Endodermal cell (in vitro differentiated cells): ENCODE results near the gene CCDC32. TPM values are rescaled to one million over a fixed set of nuclear protein-coding genes. Genes with fewer than 3 reads are reported as not detected.

Source experiments
- DNase-seq: peaks from one replicate; pipeline ENCODE4 v3.0.0-alpha.2; 2017
- H3K27ac ChIP-seq: 2 replicates; pipeline ENCODE4 v1.5.1; 2013; ENCODE audit warnings: mild to moderate bottlenecking, low read depth, low read length, moderate library complexity
- H3K27me3 ChIP-seq: 2 replicates; pipeline ENCODE4 v1.6.1; 2013; ENCODE audit warnings: mild to moderate bottlenecking, low read length, moderate library complexity; ENCODE audit not compliant: insufficient read depth, control insufficient read depth, poor library complexity, severe bottlenecking
- H3K36me3 ChIP-seq: 2 replicates; pipeline ENCODE4 v1.7.0; 2013; ENCODE audit warnings: mild to moderate bottlenecking, low read length, moderate library complexity; ENCODE audit not compliant: control insufficient read depth, insufficient read depth
- H3K4me1 ChIP-seq: one replicate; pipeline ENCODE4 v1.7.0; 2013; ENCODE audit warnings: low read length; ENCODE audit not compliant: control insufficient read depth, insufficient read depth
- H3K4me3 ChIP-seq: 2 replicates; pipeline ENCODE4 v1.5.1; 2013; ENCODE audit warnings: mild to moderate bottlenecking, low read length, moderate library complexity
- H3K9ac ChIP-seq: 2 replicates; pipeline ENCODE4 v1.6.1; 2013; ENCODE audit warnings: mild to moderate bottlenecking, low read length, moderate library complexity; ENCODE audit not compliant: poor library complexity, severe bottlenecking; ENCODE audit errors: extremely low read depth
- H3K9me3 ChIP-seq: 2 replicates; pipeline ENCODE4 v1.6.1; 2013; ENCODE audit warnings: mild to moderate bottlenecking, low read length, moderate library complexity; ENCODE audit not compliant: control insufficient read depth
- H3K27ac Mint-ChIP-seq: 2 replicates; pipeline ENCODE4 v1.8.0; 2020; ENCODE audit warnings: mixed read lengths
- H3K27me3 Mint-ChIP-seq: 2 replicates; pipeline ENCODE4 v1.8.0; 2021; ENCODE audit warnings: mild to moderate bottlenecking, mixed read lengths; ENCODE audit not compliant: insufficient read depth
- H3K36me3 Mint-ChIP-seq: 2 replicates; pipeline ENCODE4 v1.8.0; 2020; ENCODE audit warnings: low read depth, mixed read lengths
- H3K4me1 Mint-ChIP-seq: 2 replicates; pipeline ENCODE4 v1.8.0; 2020; ENCODE audit warnings: mixed read lengths
- H3K4me3 Mint-ChIP-seq: 2 replicates; pipeline ENCODE4 v1.8.0; 2020; ENCODE audit warnings: mild to moderate bottlenecking, moderate library complexity, mixed read lengths
- H3K9me3 Mint-ChIP-seq: 2 replicates; pipeline ENCODE4 v1.8.0; 2020; ENCODE audit warnings: mild to moderate bottlenecking, mixed read lengths
- WGBS, 2 experiments: methylation state at CpG; one replicate each; pipeline versions ENCODE4 v1.1.5 to v1.1.7; 2013; ENCODE audit warnings: missing lambda C conversion rate in 2 of 2, mixed read lengths in 1 of 2; ENCODE audit not compliant: insufficient coverage in 1 of 2, insufficient read length in 1 of 2; 5-methylcytosine and 5-hydroxymethylcytosine counted together
- total RNA-seq, 2 donors: library from RNA; stranded (reverse); fragmentation: NEBNext Ultra II Directional in 1 of 2; extraction: Animal tissue kit (Norgen Biotek cat#: 25700) in 1 of 2; gene quantifications; 2 replicates in 1 of 2; 3 replicates in 1 of 2; pipeline ENCODE4 v1.2.1, GENCODE V29; 2021
- TF ChIP-seq, protein P1 (sequence below): fragments of 200-600 bp; sonication (generic); conservative IDR thresholded peaks from 2 replicates; pipeline ENCODE4 v1.5.0; 2021; ENCODE audit warnings: antibody characterized with exemption, mild to moderate bottlenecking

Gene CCDC32
- total RNA-seq, 2 donors from 2014 or later, result 14.9 to 16.8 TPM

- Histone ChIP-seq H3K27me3 (no peaks in the 10 kb centered on the region), H3K9me3 (no peaks in the 10 kb centered on the region), H3K36me3 (peaks cover 2% of the 10 kb centered on the region), H3K4me3 (no peak overlapping the region), H3K4me1 (no peaks in the 10 kb centered on the region), H3K9ac (no peak overlapping the region), H3K27ac (no peak overlapping the region)
- H3K9me3 Mint-ChIP-seq, result no peaks in the 10 kb centered on the region
- no peak overlapping the region for H3K4me3 Mint-ChIP-seq
- TF ChIP-seq, protein P1, sequence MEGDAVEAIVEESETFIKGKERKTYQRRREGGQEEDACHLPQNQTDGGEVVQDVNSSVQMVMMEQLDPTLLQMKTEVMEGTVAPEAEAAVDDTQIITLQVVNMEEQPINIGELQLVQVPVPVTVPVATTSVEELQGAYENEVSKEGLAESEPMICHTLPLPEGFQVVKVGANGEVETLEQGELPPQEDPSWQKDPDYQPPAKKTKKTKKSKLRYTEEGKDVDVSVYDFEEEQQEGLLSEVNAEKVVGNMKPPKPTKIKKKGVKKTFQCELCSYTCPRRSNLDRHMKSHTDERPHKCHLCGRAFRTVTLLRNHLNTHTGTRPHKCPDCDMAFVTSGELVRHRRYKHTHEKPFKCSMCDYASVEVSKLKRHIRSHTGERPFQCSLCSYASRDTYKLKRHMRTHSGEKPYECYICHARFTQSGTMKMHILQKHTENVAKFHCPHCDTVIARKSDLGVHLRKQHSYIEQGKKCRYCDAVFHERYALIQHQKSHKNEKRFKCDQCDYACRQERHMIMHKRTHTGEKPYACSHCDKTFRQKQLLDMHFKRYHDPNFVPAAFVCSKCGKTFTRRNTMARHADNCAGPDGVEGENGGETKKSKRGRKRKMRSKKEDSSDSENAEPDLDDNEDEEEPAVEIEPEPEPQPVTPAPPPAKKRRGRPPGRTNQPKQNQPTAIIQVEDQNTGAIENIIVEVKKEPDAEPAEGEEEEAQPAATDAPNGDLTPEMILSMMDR, result no peak
- no peaks in the 10 kb centered on the region for H3K27me3 Mint-ChIP-seq
- H3K27ac Mint-ChIP-seq, result no peak overlapping the region
- no peak for DNase-seq
- H3K4me1 Mint-ChIP-seq, result no peaks in the 10 kb centered on the region
- 92 to 98% methylated on average over 7 to 12 of the region's 12 CpGs for WGBS, 2 experiments
- no peaks in the 10 kb centered on the region for H3K36me3 Mint-ChIP-seq
Observed at GRCh38 chr15:40600956-40601355, 36.1 kb upstream of the CCDC32 start.

DNA sequence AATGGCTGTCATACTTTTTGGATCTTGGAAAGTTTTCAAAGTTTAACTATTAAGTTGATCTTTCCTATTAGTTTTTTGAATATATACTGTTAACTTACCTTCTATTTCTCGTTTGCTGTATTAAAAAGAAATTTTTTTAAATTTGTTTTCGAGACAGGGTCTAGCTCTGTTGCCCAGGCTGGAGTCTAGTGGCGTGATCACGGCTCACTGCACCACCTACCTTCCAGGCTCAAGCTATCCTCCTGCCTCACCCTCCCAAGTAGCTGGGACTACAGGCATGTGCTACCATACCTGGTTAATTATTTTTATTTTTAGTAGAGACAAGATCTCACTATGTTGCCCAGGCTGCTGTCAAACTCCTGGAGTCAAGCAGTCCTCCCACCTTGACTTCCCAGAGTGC is 33.8 kb upstream of the CCDC32 start:
- no peak overlapping the region for H3K27ac Mint-ChIP-seq
- no peak for DNase-seq
- no peak overlapping the region for H3K4me3 Mint-ChIP-seq
- H3K27ac ChIP-seq, result no peak overlapping the region
- 70 to 84% methylated on average over 2 to 4 of the region's 4 CpGs for WGBS, 2 experiments
- TF ChIP-seq, protein P1, result no peak
- H3K9ac ChIP-seq, result no peak overlapping the region
- H3K4me3 ChIP-seq, result no peak overlapping the region
- no peaks in the 10 kb centered on the region for H3K9me3 ChIP-seq
- no peaks in the 10 kb centered on the region for H3K27me3 Mint-ChIP-seq
- H3K4me1 ChIP-seq, result no peaks in the 10 kb centered on the region
- no peaks in the 10 kb centered on the region for H3K36me3 Mint-ChIP-seq
- peaks cover 4% of the 10 kb centered on the region for H3K4me1 Mint-ChIP-seq
- H3K9me3 Mint-ChIP-seq, result no peaks in the 10 kb centered on the region
- no peaks in the 10 kb centered on the region for H3K27me3 ChIP-seq
- H3K36me3 ChIP-seq, result no peaks in the 10 kb centered on the region

DNA sequence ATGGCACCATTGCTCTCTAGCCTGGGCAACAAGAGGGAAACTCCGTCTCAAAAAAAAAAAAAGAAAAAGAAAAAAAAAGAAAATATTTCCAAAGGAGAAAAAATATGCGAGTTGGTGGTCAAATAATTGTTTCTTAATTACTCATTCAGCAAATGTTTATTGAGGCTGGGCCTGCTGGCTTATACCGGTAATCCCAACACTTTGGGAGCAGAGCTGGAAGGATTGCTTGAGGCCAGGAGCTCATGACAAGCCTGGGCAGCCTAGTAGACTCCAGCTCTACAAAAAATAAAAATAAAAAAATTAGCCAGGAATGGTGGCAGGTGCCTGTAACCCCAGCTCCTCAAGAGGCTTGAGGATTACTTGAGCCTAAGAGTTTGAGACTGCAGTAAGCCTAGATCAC is 33.3 kb upstream of the CCDC32 start:
- no peak for DNase-seq
- peaks cover 4% of the 10 kb centered on the region for H3K4me1 Mint-ChIP-seq
- Histone ChIP-seq H3K9ac (no peak overlapping the region), H3K27ac (no peak overlapping the region), H3K36me3 (no peaks in the 10 kb centered on the region), H3K27me3 (no peaks in the 10 kb centered on the region), H3K4me1 (no peaks in the 10 kb centered on the region), H3K9me3 (no peaks in the 10 kb centered on the region), H3K4me3 (no peak overlapping the region)
- H3K27me3 Mint-ChIP-seq, result no peaks in the 10 kb centered on the region
- no peak overlapping the region for H3K27ac Mint-ChIP-seq
- no peaks in the 10 kb centered on the region for H3K36me3 Mint-ChIP-seq
- H3K9me3 Mint-ChIP-seq, result no peaks in the 10 kb centered on the region
- H3K4me3 Mint-ChIP-seq, result no peak overlapping the region
- TF ChIP-seq, protein P1, result no peak
- whole genome bisulfite sequencing, 2 experiments, result 61 to 100% methylated on average over 1 to 3 of the region's 3 CpGs
